ENCODE data around the gene CSPG4. TPM values are rescaled to one million over a fixed set of nuclear protein-coding genes. Genes with fewer than 3 reads are reported as not detected.

The CSPG4 gene
- total and polyA plus RNA-seq, 2 of the 8 experiments (the other 6 are each of a cell fraction or from before 2014, with no cell fraction given): 1.4 to 3.0 TPM

DNA sequence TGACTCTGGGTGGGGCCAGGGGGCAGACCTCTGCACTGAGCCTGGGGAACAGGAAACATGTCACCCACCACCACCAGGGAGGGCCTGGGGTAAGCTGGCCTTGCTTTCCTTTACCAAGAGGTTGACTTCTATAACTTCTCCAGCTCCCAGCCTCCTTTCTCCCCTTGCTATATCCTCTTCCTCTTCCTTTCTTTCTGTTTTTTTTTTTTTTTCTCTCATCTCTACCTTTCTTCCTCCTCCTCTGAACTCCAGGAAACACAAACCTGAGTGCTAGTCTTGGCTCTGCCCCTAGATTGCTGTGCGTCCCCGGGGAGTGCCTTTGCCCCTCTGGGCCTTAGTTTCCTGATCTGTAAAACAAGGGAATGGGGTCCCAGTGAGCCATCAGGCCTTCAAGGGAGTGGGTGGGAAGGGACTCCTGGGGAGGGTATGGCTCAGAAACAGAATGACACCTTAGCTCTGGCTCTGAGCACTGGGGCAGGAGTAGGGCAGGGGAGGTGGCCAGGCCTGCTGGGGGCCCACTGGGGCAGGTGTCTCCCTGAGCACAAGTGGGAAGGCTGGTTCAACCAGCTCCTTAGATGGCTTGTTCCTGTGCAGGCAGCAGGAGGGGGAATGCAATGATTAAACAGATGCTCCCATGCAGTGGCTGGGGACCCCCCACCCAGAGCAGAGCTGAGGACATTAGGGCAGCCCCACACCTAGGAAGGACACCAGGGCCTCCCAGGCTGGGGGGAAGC lies 60.7 kb downstream of the CSPG4 start:
- H4K8ac ChIP-seq (ENCODE audit: extremely low read depth, insufficient read depth, low read length): no peak overlapping the region
- peaks cover 19% of the 10 kb centered on the region for H3K79me1 ChIP-seq (ENCODE audit: low read depth, low read length)
- no peak overlapping the region for H4K91ac ChIP-seq (replicated peaks; ENCODE audit: insufficient read length, low read length)
- H3K36me3 ChIP-seq (ENCODE audit: control insufficient read depth in 2 of 4, insufficient read depth in 4 of 4, low read length in 3 of 4): peaks cover 0 to 14% (median 0%) of the 10 kb centered on the region in 4 experiments; a peak in 3 of 8 replicates
- no peak overlapping the region for H2BK15ac ChIP-seq (ENCODE audit: low read length)
- H3K27me3 ChIP-seq (replicated peaks in 1 of 4; ENCODE audit: control insufficient read depth in 3 of 4, extremely low read depth in 1 of 4, insufficient read depth in 3 of 4, low read length in 3 of 4): peaks cover 0 to under 1% (median under 1%) of the 10 kb centered on the region in 4 experiments; a peak in 3 of 7 replicates
- H4K20me1 ChIP-seq (replicated peaks in 1 of 2; ENCODE audit: control insufficient read depth in 1 of 2, insufficient read depth in 2 of 2, low read length in 2 of 2): peaks cover 5 to 24% of the 10 kb centered on the region in 2 experiments
- H3K56ac ChIP-seq (replicated peaks; ENCODE audit: insufficient read length, low read depth, low read length): no peak overlapping the region
- peaks cover 6 to 28% (median 19%) of the 10 kb centered on the region in 4 experiments for H3K4me1 ChIP-seq (replicated peaks in 1 of 4; ENCODE audit: control insufficient read depth in 3 of 4, insufficient read depth in 4 of 4, low read length in 3 of 4)
- POLR2A ChIA-PET (ENCODE audit: partially characterized antibody): interaction anchor here (0.6 to 3.5 kb wide), 5 partner anchors 12 to 26 kb away, joined by 3 to 19 read pairs (median 3); partner anchors contain the start of genes IMP3 and SNUPN
- H2AK5ac ChIP-seq (ENCODE audit: low read depth, low read length): no peak overlapping the region
- CTCF ChIA-PET (ENCODE audit: partially characterized antibody): interaction anchor here (1.0 to 2.3 kb wide), 8 partner anchors 9 to 701 kb away, joined by 3 to 11 read pairs (median 4); no protein-coding TSS in a partner anchor
- H3K23ac ChIP-seq (ENCODE audit: insufficient read length): no peak overlapping the region
- no peak overlapping the region for H2BK5ac ChIP-seq (ENCODE audit: low read depth, low read length)
- no peak overlapping the region for H3K18ac ChIP-seq (ENCODE audit: extremely low read depth, low read length)
- H3K27ac ChIP-seq (ENCODE audit: low read depth, low read length): no peak overlapping the region
- H3K9me3 ChIP-seq (ENCODE audit: insufficient read depth in 2 of 2, low read depth in 1 of 2, low read length in 1 of 2): no peaks in the 10 kb centered on the region
- H2BK12ac ChIP-seq (ENCODE audit: low read depth, low read length): no peak overlapping the region
- DNase-seq (ENCODE audit: low read depth in 1 of 2, low spot score in 2 of 2): no peak
- FAIRE-seq: no peak
- no peak overlapping the region for H3K4me2 ChIP-seq (ENCODE audit: insufficient read depth in 1 of 2, low read depth in 2 of 2, low read length in 2 of 2)
- peaks cover 0 to 69% of the 10 kb centered on the region in 2 experiments; a peak in 3 of 4 replicates for H3K79me2 ChIP-seq (ENCODE audit: control insufficient read depth in 1 of 2, insufficient read depth in 2 of 2, low read length in 2 of 2)
- H4K5ac ChIP-seq (ENCODE audit: insufficient read length, low read depth, low read length): no peak overlapping the region
- no peak overlapping the region for H3K4ac ChIP-seq (replicated peaks; ENCODE audit: insufficient read length, low read depth, low read length)
- peaks cover 7% of the 10 kb centered on the region; the same call in 1 of the 2 replicates for H3K23me2 ChIP-seq (ENCODE audit: low read depth, low read length)
- H3K9ac ChIP-seq (replicated peaks in 1 of 4; ENCODE audit: extremely low read depth in 1 of 4, low read depth in 3 of 4, low read length in 3 of 4): no peak overlapping the region
- H3K14ac ChIP-seq (ENCODE audit: insufficient read length): no peak overlapping the region
- WGBS, 2 experiments (ENCODE audit: extremely low coverage in 1 of 2, insufficient coverage in 1 of 2, insufficient read length in 1 of 2, insufficient replicate concordance in 2 of 2, low coverage in 1 of 2, low lambda C conversion rate in 2 of 2, missing lambda C conversion rate in 1 of 2): 50% methylated on average over 2 of the region's 2 CpGs; no CpG with 5 or more reads in 1 of the 2 experiments
- no peak overlapping the region for H2BK120ac ChIP-seq (replicated peaks; ENCODE audit: low read depth, low read length)
- H2BK20ac ChIP-seq (ENCODE audit: low read length): no peak overlapping the region
- no peak overlapping the region for H2AFZ ChIP-seq (ENCODE audit: low read length)
- TF ChIP-seq POU5F1 (IDR thresholded peaks at IDR 0.05; ENCODE audit: low read depth, low read length): no peak
- H3K4me3 ChIP-seq (ENCODE audit: extremely low read depth in 1 of 4, insufficient read depth in 2 of 4, low read depth in 3 of 4, low read length in 4 of 4): no peak overlapping the region; a peak in 1 of 8 replicates

Data from H1 (cell line).